CD4-positive, alpha-beta T cell (primary cell): ENCODE results near the gene OPN4. TPM values are rescaled to one million over a fixed set of nuclear protein-coding genes. Genes with fewer than 3 reads are reported as not detected.

ENCODE experiments used
- ATAC-seq: fragments of 200-7000 bp; cut with Tn5 transposase; one replicate; pipeline ENCODE4 v1.10.0; 2022; ENCODE audit warnings: mild to moderate bottlenecking; ENCODE audit not compliant: poor library complexity
- CTCF ChIA-PET: fragments of 350-600 bp; sonication (Branson Sonifier 250); formaldehyde crosslinking; loops from one replicate; lab custom pipeline; 2021; ENCODE audit warnings: antibody characterized with exemption, inconsistent platforms; lab: Charles Lee
- POLR2A ChIA-PET: fragments of 350-600 bp; sonication (Branson Sonifier 250); formaldehyde crosslinking; loops from one replicate; lab custom pipeline; 2021; ENCODE audit warnings: antibody characterized with exemption, inconsistent platforms; lab: Charles Lee
- DNase-seq, 14 experiments: peaks; one replicate each; pipeline ENCODE4 v3.0.0-alpha.2; 2013 to 2020; ENCODE audit warnings: mixed read lengths in 2 of 14
- H3K27ac ChIP-seq, 2 donors: one replicate each; pipeline versions ENCODE4 v1.5.1 to v1.7.0; 2013; ENCODE audit warnings: low read length in 2 of 2, low read depth in 1 of 2, mild to moderate bottlenecking in 1 of 2
- H3K27me3 ChIP-seq, 2 experiments: 1 replicate in 1 of 2; 2 replicates in 1 of 2; pipeline versions ENCODE4 v1.6.1 to v1.7.0; 2013; ENCODE audit warnings: low read length in 2 of 2, control low read depth in 1 of 2, mild to moderate bottlenecking in 1 of 2, moderate library complexity in 1 of 2; ENCODE audit not compliant: insufficient read depth in 2 of 2, control insufficient read depth in 1 of 2
- H3K36me3 ChIP-seq: one replicate; pipeline ENCODE4 v1.6.1; 2013; ENCODE audit warnings: low read length, control low read depth; ENCODE audit not compliant: insufficient read depth
- H3K4me1 ChIP-seq: one replicate; pipeline ENCODE4 v1.6.1; 2013; ENCODE audit warnings: low read length, control low read depth; ENCODE audit not compliant: insufficient read depth
- H3K4me3 ChIP-seq: one replicate; pipeline ENCODE4 v1.5.1; 2013; ENCODE audit warnings: mild to moderate bottlenecking, low read length, moderate library complexity
- H3K9me3 ChIP-seq, 2 experiments: 1 replicate in 1 of 2; 2 replicates in 1 of 2; pipeline versions ENCODE4 v1.6.1 to v1.7.0; 2013; ENCODE audit warnings: low read length in 2 of 2, mild to moderate bottlenecking in 2 of 2, control low read depth in 1 of 2, moderate library complexity in 1 of 2; ENCODE audit not compliant: control insufficient read depth in 1 of 2, insufficient read depth in 1 of 2
- H3K27ac Mint-ChIP-seq: one replicate; pipeline ENCODE4 v1.8.0; 2020; ENCODE audit warnings: mixed read lengths
- H3K27me3 Mint-ChIP-seq: one replicate; pipeline ENCODE4 v1.8.0; 2021; ENCODE audit warnings: mixed read lengths
- H3K36me3 Mint-ChIP-seq: one replicate; pipeline ENCODE4 v1.8.0; 2021; ENCODE audit warnings: low read depth, mixed read lengths
- H3K4me1 Mint-ChIP-seq: one replicate; pipeline ENCODE4 v1.8.0; 2021; ENCODE audit warnings: low read depth, mixed read lengths
- H3K4me3 Mint-ChIP-seq: one replicate; pipeline ENCODE4 v1.8.0; 2020; ENCODE audit warnings: mild to moderate bottlenecking, mixed read lengths
- H3K9me3 Mint-ChIP-seq: one replicate; pipeline ENCODE4 v1.8.0; 2020; ENCODE audit warnings: mixed read lengths
- CTCF ChIP-seq: fragments of 200-600 bp; IDR thresholded peaks from one replicate; pipeline ENCODE4 v1.8.0; 2022; ENCODE audit warnings: antibody characterized with exemption, mild to moderate bottlenecking
- intact Hi-C, 2 experiments: fragments of 100-400 bp; cut with DNase I in 1 of 2; cut with micrococcal nuclease in 1 of 2; formaldehyde crosslinking; loops; one replicate each; pipeline versions ENCODE4 v1.15.1 to v1.9.0; 2023 to 2025; cut with DNase I, micrococcal nuclease
- total RNA-seq, 174 experiments: library from RNA in 2 of 174; stranded (reverse) in 2 of 174; gene quantifications; one replicate each; pipeline ENCODE4 v1.2.3 and lab custom pipeline; 2021 to 2026

OPN4 gene
- total RNA-seq, 2 experiments from 2014 or later = not detected

GRCh38 chr10:86665218-86665607 lies 10.9 kb downstream of the OPN4 start:
- Histone ChIP-seq H3K36me3 (no peaks in the 10 kb centered on the region), H3K27ac (no peak overlapping the region), H3K4me1 (no peaks in the 10 kb centered on the region), H3K4me3 (no peak overlapping the region), H3K27me3 (no peaks in the 10 kb centered on the region), H3K9me3 (no peaks in the 10 kb centered on the region)
- DNase-seq (no peak), ATAC-seq (no peak)
- Mint-ChIP-seq H3K4me3 (no peak overlapping the region), H3K4me1 (no peaks in the 10 kb centered on the region), H3K27me3 (no peaks in the 10 kb centered on the region), H3K9me3 (no peaks in the 10 kb centered on the region), H3K36me3 (no peaks in the 10 kb centered on the region), H3K27ac (no peak overlapping the region)
- intact Hi-C loops = no loop called here
- CTCF ChIA-PET = no interaction called here
- POLR2A ChIA-PET = no interaction called here
- TF ChIP-seq CTCF = no peak

- Mint-ChIP-seq H3K27me3 (no peaks in the 10 kb centered on the region), H3K36me3 (no peaks in the 10 kb centered on the region), H3K4me1 (no peaks in the 10 kb centered on the region), H3K4me3 (no peak overlapping the region), H3K9me3 (no peaks in the 10 kb centered on the region), H3K27ac (no peak overlapping the region)
- Histone ChIP-seq H3K27me3 (no peaks in the 10 kb centered on the region), H3K9me3 (no peaks in the 10 kb centered on the region), H3K27ac (no peak overlapping the region), H3K4me1 (no peaks in the 10 kb centered on the region), H3K36me3 (no peaks in the 10 kb centered on the region), H3K4me3 (no peak overlapping the region)
- ATAC-seq = no peak
- DNase-seq = no peak
- intact Hi-C loops = no loop called here
- TF ChIP-seq CTCF = no peak
- ChIA-PET CTCF (no interaction called here), POLR2A (no interaction called here)
Observed at GRCh38 chr10:86665868-86666267, 11.5 kb downstream of the OPN4 start.

DNA sequence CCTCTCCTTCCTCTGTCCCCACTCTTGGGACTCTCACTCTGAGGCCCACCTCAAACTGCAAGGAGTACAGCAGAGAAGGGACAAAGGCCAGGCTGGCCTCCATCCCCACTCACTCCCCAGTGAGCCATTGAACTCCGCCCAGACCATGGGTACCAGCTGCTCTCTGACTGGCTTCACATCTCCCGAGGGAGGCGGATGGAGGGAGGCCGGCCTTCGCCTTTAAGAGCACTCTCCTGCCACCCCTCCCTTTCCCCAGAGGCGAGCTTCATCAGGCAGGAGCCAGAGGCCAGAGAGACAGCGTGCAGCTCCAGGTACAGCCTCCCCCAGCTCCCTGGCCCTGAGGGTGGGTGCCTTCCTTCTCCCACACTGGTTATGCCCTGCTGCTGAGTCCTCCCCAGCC lies 12.2 kb downstream of the OPN4 start:
- Histone ChIP-seq H3K4me3 (no peak overlapping the region), H3K4me1 (no peaks in the 10 kb centered on the region), H3K27ac (no peak overlapping the region), H3K36me3 (no peaks in the 10 kb centered on the region), H3K27me3 (no peaks in the 10 kb centered on the region), H3K9me3 (no peaks in the 10 kb centered on the region)
- no peak overlapping the region for H3K27ac Mint-ChIP-seq
- no peaks in the 10 kb centered on the region for H3K36me3 Mint-ChIP-seq
- H3K27me3 Mint-ChIP-seq = no peaks in the 10 kb centered on the region
- DNase-seq = no peak
- H3K9me3 Mint-ChIP-seq = no peaks in the 10 kb centered on the region
- ChIA-PET CTCF (no interaction called here), POLR2A (no interaction called here)
- TF ChIP-seq CTCF = no peak
- no peaks in the 10 kb centered on the region for H3K4me1 Mint-ChIP-seq
- intact Hi-C loops = no loop called here
- no peak overlapping the region for H3K4me3 Mint-ChIP-seq
- no peak for ATAC-seq
